ENCODE results near the gene BCL7A. TPM values are rescaled to one million over a fixed set of nuclear protein-coding genes. Genes with fewer than 3 reads are reported as not detected.

The BCL7A gene
- total RNA-seq, 6 experiments from 2014 or later, result 2.6 to 3.8 (median 3.4) TPM

GRCh38 chr12:122013136-122013535, 8.5 kb upstream of the BCL7A start:
- no peak for TF ChIP-seq CTCF (IDR thresholded peaks at IDR 0.05)
- H3K4me3 Mint-ChIP-seq, result no peak overlapping the region
- H3K27me3 Mint-ChIP-seq (ENCODE audit: insufficient read depth), result peaks cover 3% of the 10 kb centered on the region; the same call in 1 of the 2 replicates
- peaks cover 5% of the 10 kb centered on the region for H3K9me3 Mint-ChIP-seq
- H3K36me3 Mint-ChIP-seq (ENCODE audit: low read depth), result no peaks in the 10 kb centered on the region
- H3K27ac Mint-ChIP-seq, result no peak overlapping the region
- H3K4me1 Mint-ChIP-seq (ENCODE audit: low read depth), result no peaks in the 10 kb centered on the region
- no peak for DNase-seq

- H3K9me3 Mint-ChIP-seq, result peaks cover 13% of the 10 kb centered on the region
- no peak for DNase-seq
- peaks cover 3% of the 10 kb centered on the region for H3K27me3 Mint-ChIP-seq (ENCODE audit: insufficient read depth)
- no peak overlapping the region for H3K4me3 Mint-ChIP-seq
- no peak overlapping the region for H3K27ac Mint-ChIP-seq
- no peak for TF ChIP-seq CTCF (IDR thresholded peaks at IDR 0.05)
- H3K4me1 Mint-ChIP-seq (ENCODE audit: low read depth), result no peaks in the 10 kb centered on the region
- 0 out of 2 replicates have a peak, but pooled peaks cover 5% of the 10 kb centered on the region for H3K36me3 Mint-ChIP-seq (ENCODE audit: low read depth)
Observed at GRCh38 chr12:122013791-122014590, 7.7 kb upstream of the BCL7A start.

GRCh38 chr12:122014781-122015180, 6.9 kb upstream of the BCL7A start:
- Mint-ChIP-seq H3K9me3 (peaks cover 20% of the 10 kb centered on the region), H3K4me3 (no peak overlapping the region), H3K36me3 (ENCODE audit: low read depth) (peaks cover 11% of the 10 kb centered on the region), H3K27ac (no peak overlapping the region), H3K4me1 (ENCODE audit: low read depth) (no peaks in the 10 kb centered on the region), H3K27me3 (ENCODE audit: insufficient read depth) (peaks cover 5% of the 10 kb centered on the region)
- DNase-seq, result no peak
- no peak for TF ChIP-seq CTCF (IDR thresholded peaks at IDR 0.05)

- no peak for DNase-seq
- peaks cover 11% of the 10 kb centered on the region for H3K4me1 Mint-ChIP-seq (ENCODE audit: low read depth)
- H3K9me3 Mint-ChIP-seq, result peaks cover 20% of the 10 kb centered on the region
- TF ChIP-seq CTCF (IDR thresholded peaks at IDR 0.05), result no peak
- no peak overlapping the region for H3K27ac Mint-ChIP-seq
- H3K36me3 Mint-ChIP-seq (ENCODE audit: low read depth), result peaks cover 11% of the 10 kb centered on the region
- H3K4me3 Mint-ChIP-seq, result no peak overlapping the region
- H3K27me3 Mint-ChIP-seq (ENCODE audit: insufficient read depth), result peaks cover 5% of the 10 kb centered on the region
Observed at GRCh38 chr12:122018457-122018856, 3.2 kb upstream of the BCL7A start.

GRCh38 chr12:122018937-122019336, 2.7 kb upstream of the BCL7A start:
- no peak for DNase-seq
- TF ChIP-seq CTCF (IDR thresholded peaks at IDR 0.05), result no peak
- Mint-ChIP-seq H3K27ac (no peak overlapping the region), H3K4me1 (ENCODE audit: low read depth) (peaks cover 14% of the 10 kb centered on the region), H3K27me3 (ENCODE audit: insufficient read depth) (peaks cover 5% of the 10 kb centered on the region), H3K4me3 (no peak overlapping the region), H3K36me3 (ENCODE audit: low read depth) (peaks cover 11% of the 10 kb centered on the region), H3K9me3 (peaks cover 20% of the 10 kb centered on the region)

All from HFFc6 (cell line).